B cell (primary cell): Measurements from ENCODE around the gene WDR18. TPM values are rescaled to one million over a fixed set of nuclear protein-coding genes. Genes with fewer than 3 reads are reported as not detected.

Source experiments
- ATAC-seq: fragments of 200-7000 bp; cut with Tn5 transposase; one replicate; pipeline ENCODE4 v1.10.0; 2021; ENCODE audit warnings: low read depth, mild to moderate bottlenecking, moderate number of reproducible peaks, moderate library complexity
- CTCF ChIA-PET: fragments of 350-600 bp; sonication (Branson Sonifier 250); formaldehyde crosslinking; loops from one replicate; lab custom pipeline; 2021; ENCODE audit warnings: antibody characterized with exemption, inconsistent platforms; lab: Charles Lee
- POLR2A ChIA-PET: fragments of 350-600 bp; sonication (Branson Sonifier 250); formaldehyde crosslinking; loops from one replicate; lab custom pipeline; 2021; ENCODE audit warnings: antibody characterized with exemption; lab: Charles Lee
- DNase-seq: peaks from one replicate; pipeline ENCODE4 v3.0.0; 2013
- H2AFZ ChIP-seq: 2 replicates; pipeline ENCODE4 v1.6.1; 2012; ENCODE audit warnings: mild to moderate bottlenecking, low read depth, low read length; ENCODE audit not compliant: insufficient read depth, poor library complexity, severe bottlenecking
- H3K27ac ChIP-seq, 2 donors: 1 replicate in 1 of 2; 2 replicates in 1 of 2; pipeline ENCODE4 v1.5.1; 2012 to 2013; ENCODE audit warnings: low read length in 2 of 2, mild to moderate bottlenecking in 2 of 2, moderate library complexity in 1 of 2
- H3K27me3 ChIP-seq, 4 experiments: fragments of 200-600 bp in 1 of 4; sonication (generic) in 1 of 4; replicated peaks in 1 of 4; 1 replicate in 2 of 4; 2 replicates in 2 of 4; pipeline versions ENCODE4 v1.6.1 to v1.7.0; 2013 to 2016; ENCODE audit warnings: low read length in 3 of 4, mild to moderate bottlenecking in 2 of 4, mixed read lengths in 1 of 4, moderate library complexity in 1 of 4; ENCODE audit not compliant: insufficient read depth in 4 of 4, control insufficient read depth in 3 of 4; ENCODE audit errors: control extremely low read depth in 1 of 4
- H3K36me3 ChIP-seq, 2 experiments: replicated peaks in 1 of 2; 1 replicate in 1 of 2; 2 replicates in 1 of 2; pipeline versions ENCODE4 v1.6.1 to v1.7.1; 2013; ENCODE audit warnings: low read length in 1 of 2; ENCODE audit not compliant: insufficient read depth in 2 of 2, control insufficient read depth in 1 of 2; ENCODE audit errors: control extremely low read depth in 1 of 2, extremely low read depth in 1 of 2
- H3K4me1 ChIP-seq, 2 donors: fragments of 200-600 bp in 1 of 2; sonication (generic) in 1 of 2; 1 replicate in 1 of 2; 2 replicates in 1 of 2; pipeline versions ENCODE4 v1.5.1 to v1.6.1; 2013 to 2017; ENCODE audit warnings: low read length in 2 of 2; ENCODE audit not compliant: control insufficient read depth in 2 of 2, insufficient read depth in 2 of 2
- H3K4me2 ChIP-seq: replicated peaks from 2 replicates; pipeline ENCODE3; 2012; ENCODE audit warnings: mild to moderate bottlenecking, low read depth, low read length; ENCODE audit not compliant: poor library complexity, severe bottlenecking
- H3K4me3 ChIP-seq, 5 experiments: fragments of 200-600 bp in 1 of 5; sonication (generic) in 1 of 5; 1 replicate in 3 of 5; 2 replicates in 2 of 5; pipeline versions ENCODE4 v1.5.1 to v1.7.0; 2011 to 2016; ENCODE audit warnings: low read length in 4 of 5, mild to moderate bottlenecking in 4 of 5, low read depth in 2 of 5, control low read depth in 1 of 5, moderate library complexity in 1 of 5; ENCODE audit not compliant: insufficient read depth in 1 of 5; ENCODE audit errors: control extremely low read depth in 1 of 5, extremely low read depth in 1 of 5
- H3K79me2 ChIP-seq: fragments of 200-600 bp; sonication (generic); one replicate; pipeline ENCODE4 v1.6.0; 2016; ENCODE audit warnings: low read length; ENCODE audit not compliant: control insufficient read depth, insufficient read depth
- H3K9ac ChIP-seq: fragments of 200-600 bp; sonication (generic); 2 replicates; pipeline ENCODE4 v1.6.1; 2017; ENCODE audit warnings: mild to moderate bottlenecking, low read length, moderate library complexity
- H3K9me3 ChIP-seq, 3 donors: one replicate each; pipeline versions ENCODE4 v1.6.1 to v1.7.1; 2013; ENCODE audit warnings: low read length in 2 of 3; ENCODE audit not compliant: control insufficient read depth in 2 of 3, insufficient read depth in 1 of 3; ENCODE audit errors: control extremely low read depth in 1 of 3
- H4K20me1 ChIP-seq: 2 replicates; pipeline ENCODE4 v1.6.0; 2012; ENCODE audit warnings: mild to moderate bottlenecking, low read length; ENCODE audit not compliant: insufficient read depth, control insufficient read depth, poor library complexity, severe bottlenecking
- H3K27ac Mint-ChIP-seq: one replicate; pipeline ENCODE4 v1.8.0; 2021; ENCODE audit warnings: mixed read lengths
- H3K27me3 Mint-ChIP-seq: one replicate; pipeline ENCODE4 v1.8.0; 2021; ENCODE audit warnings: mixed read lengths
- H3K4me1 Mint-ChIP-seq: one replicate; pipeline ENCODE4 v1.8.0; 2021; ENCODE audit warnings: mixed read lengths
- H3K4me3 Mint-ChIP-seq: one replicate; pipeline ENCODE4 v1.8.0; 2021; ENCODE audit warnings: mixed read lengths
- H3K9me3 Mint-ChIP-seq: one replicate; pipeline ENCODE4 v1.8.0; 2022; ENCODE audit warnings: mixed read lengths; ENCODE audit not compliant: insufficient read depth
- CTCF ChIP-seq: fragments of 200-600 bp; IDR thresholded peaks from one replicate; pipeline ENCODE4 v1.8.0; 2022; ENCODE audit warnings: antibody characterized with exemption, mild to moderate bottlenecking
- EZH2 ChIP-seq: IDR thresholded peaks from 2 replicates; pipeline ENCODE4 v1.6.1; 2012; ENCODE audit warnings: borderline replicate concordance, low read depth, mild to moderate bottlenecking, moderate library complexity, low read length; ENCODE audit not compliant: insufficient read depth, poor library complexity, severe bottlenecking
- WGBS: methylation state at CpG from one replicate; pipeline ENCODE4 v1.1.5; 2013; ENCODE audit warnings: missing lambda C conversion rate; ENCODE audit not compliant: insufficient coverage; 5-methylcytosine and 5-hydroxymethylcytosine counted together
- intact Hi-C: fragments of 100-400 bp; cut with micrococcal nuclease; formaldehyde crosslinking; loops from one replicate; pipeline ENCODE4 v1.10.0; 2022
- polyA plus RNA-seq: library from polyadenylated mRNA; depleted of rRNA; stranded (reverse); fragments of >200 nt; gene quantifications from 2 replicates; pipeline ENCODE4 v1.2.3, GENCODE V29; 2012
- total RNA-seq, 2 donors: library from RNA; stranded (reverse); fragments of 120-200 nt in 1 of 2; gene quantifications; 1 replicate in 1 of 2; 2 replicates in 1 of 2; pipeline versions ENCODE4 v1.2.3 to v1.2.4, GENCODE V29; 2013 to 2022

Gene WDR18
- total and polyA plus RNA-seq, 2 donors (not counting 1 experiment from before 2014, with no cell fraction given), result 48.5 to 60.5 TPM

- peaks cover 21 to 44% of the 10 kb centered on the region in 2 donors for H3K4me1 ChIP-seq
- peaks cover 65% of the 10 kb centered on the region for H3K79me2 ChIP-seq
- peaks cover 0 to 18% of the 10 kb centered on the region in 2 experiments for H3K36me3 ChIP-seq
- Mint-ChIP-seq H3K4me1 (peaks cover 25% of the 10 kb centered on the region), H3K9me3 (no peaks in the 10 kb centered on the region), H3K4me3 (no peak overlapping the region), H3K27me3 (no peaks in the 10 kb centered on the region), H3K27ac (no peak overlapping the region)
- CTCF ChIA-PET, result no interaction called here
- no peak overlapping the region for H2AFZ ChIP-seq
- DNase-seq (no peak), ATAC-seq (no peak)
- no peak overlapping the region for H3K9ac ChIP-seq
- intact Hi-C loops, result no loop called here
- H3K4me3 ChIP-seq, result no peak overlapping the region
- no peak for TF ChIP-seq CTCF
- no peak for TF ChIP-seq EZH2
- H3K27me3 ChIP-seq, result no peaks in the 10 kb centered on the region
- WGBS, result 97% methylated on average over 44 of the region's 55 CpGs
- H3K4me2 ChIP-seq, result no peak overlapping the region
- H4K20me1 ChIP-seq, result peaks cover 62% of the 10 kb centered on the region
- no peak overlapping the region for H3K27ac ChIP-seq
- no peaks in the 10 kb centered on the region for H3K9me3 ChIP-seq
- POLR2A ChIA-PET, result interaction anchor here (0.5 to 1.3 kb wide), 2 partner anchors 27 to 29 kb away, joined by 3 to 11 read pairs; no protein-coding TSS in a partner anchor
Observed at GRCh38 chr19:955803-956765, 28.1 kb upstream of the WDR18 start.
